Endothelial cell of umbilical vein (primary cell): Measurements from ENCODE around the gene RELN. TPM values are rescaled to one million over a fixed set of nuclear protein-coding genes. Genes with fewer than 3 reads are reported as not detected.

Experiments used
- BruUV-seq: library from RNA; stranded (reverse); fragments of 400-500 nt; replicated peaks from 2 replicates; lab custom pipeline; 2021; lab: Mats Ljungman, UMichigan
- CTCF ChIA-PET: fragments of 300-600, 350-600 bp; sonication (Branson Sonifier 250); formaldehyde crosslinking; loops from one replicate; lab custom pipeline; 2021; ENCODE audit warnings: antibody characterized with exemption, inconsistent platforms; lab: Charles Lee
- POLR2A ChIA-PET: fragments of 300-600, 350-600 bp; sonication (Branson Sonifier 250); formaldehyde crosslinking; loops from one replicate; lab custom pipeline; 2021; ENCODE audit warnings: antibody characterized with exemption, inconsistent platforms; lab: Charles Lee
- DNase-seq: peaks from one replicate; pipeline ENCODE4 v3.0.0-alpha.2; 2011; ENCODE audit warnings: low read depth, low spot score
- FAIRE-seq: peaks from 2 replicates; lab custom pipeline; 2011; peaks lifted over from hg19 to GRCh38; lab: Jason Lieb, UNC
- H2AFZ ChIP-seq: 2 replicates; pipeline ENCODE4 v1.6.0; 2012; ENCODE audit warnings: low read depth, low read length, control low read depth, inconsistent platforms
- H3K27ac ChIP-seq: 2 replicates; pipeline ENCODE4 v1.5.1; 2011; ENCODE audit warnings: low read depth, mild to moderate bottlenecking, control low read depth, low read length, moderate library complexity; ENCODE audit not compliant: insufficient read depth
- H3K27me3 ChIP-seq, 2 experiments: 2 replicates each; pipeline versions ENCODE4 v1.6.0 to v1.6.1; 2011; ENCODE audit warnings: low read length in 2 of 2, mixed read lengths in 1 of 2; ENCODE audit not compliant: control insufficient read depth in 2 of 2, insufficient read depth in 2 of 2
- H3K36me3 ChIP-seq, 2 experiments: 2 replicates in 1 of 2; 3 replicates in 1 of 2; pipeline ENCODE4 v1.5.1; 2011; ENCODE audit warnings: low read length in 2 of 2, mild to moderate bottlenecking in 1 of 2, moderate library complexity in 1 of 2; ENCODE audit not compliant: control insufficient read depth in 2 of 2, insufficient read depth in 2 of 2; ENCODE audit errors: extremely low read depth in 1 of 2
- H3K4me1 ChIP-seq: 3 replicates; pipeline ENCODE4 v1.5.1; 2011; ENCODE audit warnings: mild to moderate bottlenecking, low read length; ENCODE audit not compliant: control insufficient read depth, insufficient read depth; ENCODE audit errors: extremely low read depth
- H3K4me2 ChIP-seq: 2 replicates; pipeline ENCODE4 v1.6.1; 2011; ENCODE audit warnings: low read length, control low read depth, mixed read lengths; ENCODE audit not compliant: insufficient read depth
- H3K4me3 ChIP-seq, 3 experiments: fragments of 200-600 bp in 1 of 3; sonication (generic), shearing (Covaris generic) in 1 of 3; replicated peaks in 1 of 3; 2 replicates each; pipeline ENCODE4 v1.5.1; 2011 to 2016; ENCODE audit warnings: control low read depth in 3 of 3, low read length in 3 of 3, mild to moderate bottlenecking in 2 of 3, inconsistent platforms in 1 of 3, low read depth in 1 of 3, moderate library complexity in 1 of 3; ENCODE audit not compliant: insufficient read depth in 1 of 3
- H3K79me2 ChIP-seq: 2 replicates; pipeline ENCODE4 v1.6.0; 2012; ENCODE audit warnings: low read length, inconsistent platforms; ENCODE audit not compliant: control insufficient read depth, insufficient read depth
- H3K9ac ChIP-seq: replicated peaks from 2 replicates; pipeline ENCODE3; 2011; ENCODE audit warnings: low read length, control low read depth; ENCODE audit not compliant: insufficient read depth; ENCODE audit errors: extremely low read depth
- H3K9me1 ChIP-seq: replicated peaks from 3 replicates; pipeline ENCODE4 v1.6.0; 2011; ENCODE audit warnings: mild to moderate bottlenecking, low read length; ENCODE audit not compliant: control insufficient read depth, insufficient read depth; ENCODE audit errors: extremely low read depth
- H3K9me3 ChIP-seq: replicated peaks from 2 replicates; pipeline ENCODE4 v1.5.1; 2012; ENCODE audit warnings: low read length, inconsistent platforms; ENCODE audit not compliant: control insufficient read depth, insufficient read depth
- H4K20me1 ChIP-seq: replicated peaks from 2 replicates; pipeline ENCODE3; 2011; ENCODE audit warnings: mild to moderate bottlenecking, low read length; ENCODE audit not compliant: control insufficient read depth, insufficient read depth; ENCODE audit errors: extremely low read depth
- EZH2 ChIP-seq: IDR thresholded peaks from 2 replicates; pipeline ENCODE4 v1.6.1; 2012; ENCODE audit warnings: borderline replicate concordance, low read depth, mild to moderate bottlenecking, moderate library complexity, low read length, inconsistent platforms; ENCODE audit not compliant: severe bottlenecking
- FOS ChIP-seq: IDR thresholded peaks from 2 replicates; pipeline ENCODE4 v1.6.1; 2011; ENCODE audit warnings: mild to moderate bottlenecking, low read length, moderate library complexity, borderline replicate concordance; ENCODE audit not compliant: insufficient read depth
- GATA2 ChIP-seq: IDR thresholded peaks from 2 replicates; pipeline ENCODE4 v1.7.0; 2011; ENCODE audit warnings: low read depth, mild to moderate bottlenecking, moderate library complexity, mixed read lengths, low read length; ENCODE audit not compliant: insufficient read length, insufficient read depth
- JUN ChIP-seq: IDR thresholded peaks from 2 replicates; pipeline ENCODE4 v1.6.1; 2011; ENCODE audit warnings: borderline replicate concordance, low read depth; ENCODE audit not compliant: insufficient read length, insufficient read depth
- MYC ChIP-seq: IDR thresholded peaks from one replicate; pipeline ENCODE4 v1.6.1; 2011; ENCODE audit warnings: mild to moderate bottlenecking, low read depth, low read length
- POLR2A ChIP-seq: IDR thresholded peaks from 2 replicates; pipeline ENCODE4 v1.6.1; 2012; ENCODE audit warnings: low read depth, mild to moderate bottlenecking, control low read depth, low read length
- POLR2AphosphoS5 ChIP-seq: IDR thresholded peaks from 2 replicates; pipeline ENCODE4 v1.6.1; 2012; ENCODE audit warnings: low read depth, mild to moderate bottlenecking, control low read depth, low read length, moderate library complexity; ENCODE audit not compliant: insufficient read depth
- dilution Hi-C: fragments of 300-500 bp; cut with MboI; formaldehyde crosslinking; loops from one replicate; pipeline ENCODE4 v1.15.0; 2019; ENCODE audit warnings: low sequenced_read_pairs; ENCODE audit not compliant: extremely low pct_ligation_motif_present
- intact Hi-C: fragments of 100-400 bp; cut with micrococcal nuclease; formaldehyde crosslinking; loops from one replicate; pipeline ENCODE4 v1.10.0; 2022
- polyA plus RNA-seq, 4 experiments: library from polyadenylated mRNA; depleted of rRNA in 3 of 4; stranded (reverse) in 3 of 4; unstranded in 1 of 4; fragments of >200 nt; gene quantifications; 2 replicates each; pipeline versions ENCODE4 v1.2.1 to v1.2.3, GENCODE V29; 2011 to 2012; ENCODE audit warnings: missing spikeins in 1 of 4
- total RNA-seq: library from RNA; stranded (reverse); gene quantifications from 2 replicates; pipeline ENCODE4 v1.2.3, GENCODE V29; 2021
- TF ChIP-seq, protein P1 (sequence below): IDR thresholded peaks from 2 replicates; pipeline ENCODE4 v1.6.1; 2011; ENCODE audit not compliant: insufficient read depth, insufficient read length
- TF ChIP-seq, protein P2 (sequence below), 2 donors: IDR thresholded peaks; 1 replicate in 1 of 2; 2 replicates in 1 of 2; pipeline ENCODE4 v1.5.1; 2011; ENCODE audit warnings: low read length in 2 of 2, mild to moderate bottlenecking in 2 of 2, moderate library complexity in 2 of 2, control low read depth in 1 of 2, inconsistent platforms in 1 of 2, low read depth in 1 of 2; ENCODE audit not compliant: insufficient read depth in 1 of 2; ENCODE audit errors: extremely low read depth in 1 of 2

Gene RELN
- total and polyA plus RNA-seq, 2 donors (not counting 3 experiments of a cell fraction or from before 2014, with no cell fraction given) = 0.15 to 0.22 TPM

DNA sequence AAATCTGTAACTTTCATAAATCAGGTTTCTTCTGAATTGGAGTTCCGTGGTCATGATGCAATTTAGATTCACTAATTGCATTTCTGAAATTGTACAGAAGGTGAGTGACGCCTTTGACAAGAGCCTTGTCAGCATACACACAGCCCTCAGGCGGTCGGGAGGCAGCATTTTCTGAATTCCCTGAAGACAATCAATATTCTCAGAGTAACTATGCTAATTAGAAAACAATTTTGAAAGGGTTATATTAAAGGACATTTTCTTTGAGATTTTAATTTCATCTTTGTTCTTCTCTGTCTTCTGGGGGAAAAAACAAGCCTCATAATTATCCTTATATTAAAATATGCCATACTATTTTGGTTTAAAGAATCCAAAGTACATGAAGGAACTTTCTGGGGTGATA lies 488.3 kb downstream of the RELN start:
- TF ChIP-seq POLR2A = no peak
- no peak for TF ChIP-seq JUN
- TF ChIP-seq, protein P1, sequence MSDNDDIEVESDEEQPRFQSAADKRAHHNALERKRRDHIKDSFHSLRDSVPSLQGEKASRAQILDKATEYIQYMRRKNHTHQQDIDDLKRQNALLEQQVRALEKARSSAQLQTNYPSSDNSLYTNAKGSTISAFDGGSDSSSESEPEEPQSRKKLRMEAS = no peak
- TF ChIP-seq GATA2 = no peak
- no peak for TF ChIP-seq POLR2AphosphoS5
- TF ChIP-seq, protein P2, sequence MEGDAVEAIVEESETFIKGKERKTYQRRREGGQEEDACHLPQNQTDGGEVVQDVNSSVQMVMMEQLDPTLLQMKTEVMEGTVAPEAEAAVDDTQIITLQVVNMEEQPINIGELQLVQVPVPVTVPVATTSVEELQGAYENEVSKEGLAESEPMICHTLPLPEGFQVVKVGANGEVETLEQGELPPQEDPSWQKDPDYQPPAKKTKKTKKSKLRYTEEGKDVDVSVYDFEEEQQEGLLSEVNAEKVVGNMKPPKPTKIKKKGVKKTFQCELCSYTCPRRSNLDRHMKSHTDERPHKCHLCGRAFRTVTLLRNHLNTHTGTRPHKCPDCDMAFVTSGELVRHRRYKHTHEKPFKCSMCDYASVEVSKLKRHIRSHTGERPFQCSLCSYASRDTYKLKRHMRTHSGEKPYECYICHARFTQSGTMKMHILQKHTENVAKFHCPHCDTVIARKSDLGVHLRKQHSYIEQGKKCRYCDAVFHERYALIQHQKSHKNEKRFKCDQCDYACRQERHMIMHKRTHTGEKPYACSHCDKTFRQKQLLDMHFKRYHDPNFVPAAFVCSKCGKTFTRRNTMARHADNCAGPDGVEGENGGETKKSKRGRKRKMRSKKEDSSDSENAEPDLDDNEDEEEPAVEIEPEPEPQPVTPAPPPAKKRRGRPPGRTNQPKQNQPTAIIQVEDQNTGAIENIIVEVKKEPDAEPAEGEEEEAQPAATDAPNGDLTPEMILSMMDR (IDR thresholded peaks at IDR 0.05; ENCODE audit: extremely low read depth in 1 of 2, insufficient read depth in 1 of 2, low read depth in 1 of 2, low read length in 2 of 2) = no peak
- no peak for TF ChIP-seq MYC
- TF ChIP-seq EZH2 = no peak
- TF ChIP-seq FOS = no peak
- no peak for DNase-seq
- POLR2A ChIA-PET = no interaction called here
- Histone ChIP-seq H3K4me2 (no peak overlapping the region), H4K20me1 (no peaks in the 10 kb centered on the region), H3K27ac (no peak overlapping the region), H3K79me2 (no peaks in the 10 kb centered on the region), H3K4me1 (no peaks in the 10 kb centered on the region), H2AFZ (no peak overlapping the region), H3K9ac (no peak overlapping the region), H3K36me3 (no peaks in the 10 kb centered on the region), H3K27me3 (peaks cover 0 to 7% of the 10 kb centered on the region in 2 experiments), H3K9me3 (no peaks in the 10 kb centered on the region), H3K4me3 (no peak overlapping the region), H3K9me1 (no peaks in the 10 kb centered on the region)
- CTCF ChIA-PET = interaction anchor here (1.5 kb wide), 1 partner anchor 11 kb away, joined by 4 read pairs; no protein-coding TSS in a partner anchor
- dilution Hi-C loops = no loop called here
- intact Hi-C loops = no loop called here
- no peak for FAIRE-seq
- no TSS peak for BruUV-seq
